Activated CD4-positive, alpha-beta T cell treated with anti-CD3 and anti-CD28 coated beads, Interleukin-2, amount 50 U/mL, for 1 hour (primary cell): ENCODE results near the gene SCN8A.

Source experiments
- DNase-seq: peaks from one replicate; pipeline ENCODE4 v3.0.0-alpha.2; 2020

Gene SCN8A

GRCh38 chr12:51722431-51722830 is 131.4 kb downstream of the SCN8A start:
- no peak for DNase-seq

- no peak for DNase-seq
Observed at GRCh38 chr12:51726161-51726560, 135.1 kb downstream of the SCN8A start.

GRCh38 chr12:51726931-51727330 is 135.9 kb downstream of the SCN8A start:
- DNase-seq: no peak

GRCh38 chr12:51729331-51729730 is 138.3 kb downstream of the SCN8A start:
- DNase-seq: no peak

GRCh38 chr12:51730745-51731144 is 139.7 kb downstream of the SCN8A start:
- no peak for DNase-seq

GRCh38 chr12:51740536-51740935 is 149.5 kb downstream of the SCN8A start:
- no peak for DNase-seq

GRCh38 chr12:51744235-51744634 is 153.2 kb downstream of the SCN8A start:
- DNase-seq: no peak

- DNase-seq: no peak
Observed at GRCh38 chr12:51744957-51745356, 153.9 kb downstream of the SCN8A start.

GRCh38 chr12:51746416-51746815 is 155.4 kb downstream of the SCN8A start:
- DNase-seq: no peak

- DNase-seq: no peak
Observed at GRCh38 chr12:51748235-51748634, 157.2 kb downstream of the SCN8A start.

GRCh38 chr12:51749206-51749985 is 158.4 kb downstream of the SCN8A start:
- DNase-seq: no peak

GRCh38 chr12:51749986-51750317 is 158.9 kb downstream of the SCN8A start:
- no peak for DNase-seq

- DNase-seq: no peak
Observed at GRCh38 chr12:51751661-51752060, 160.6 kb downstream of the SCN8A start.

GRCh38 chr12:51752234-51752889 is 161.3 kb downstream of the SCN8A start:
- no peak for DNase-seq

GRCh38 chr12:51753980-51754675 is 163.1 kb downstream of the SCN8A start:
- no peak for DNase-seq

- no peak for DNase-seq
Observed at GRCh38 chr12:51755251-51755650, 164.2 kb downstream of the SCN8A start.

- no peak for DNase-seq
Observed at GRCh38 chr12:51759175-51759574, 168.1 kb downstream of the SCN8A start.

GRCh38 chr12:51759695-51760094 is 168.7 kb downstream of the SCN8A start:
- DNase-seq: no peak

GRCh38 chr12:51760231-51760630 is 169.2 kb downstream of the SCN8A start:
- DNase-seq: no peak

GRCh38 chr12:51763743-51764142 is 172.7 kb downstream of the SCN8A start:
- no peak for DNase-seq

GRCh38 chr12:51766067-51766676 is 175.1 kb downstream of the SCN8A start:
- no peak for DNase-seq

- no peak for DNase-seq
Observed at GRCh38 chr12:51771008-51771407, 180.0 kb downstream of the SCN8A start.

GRCh38 chr12:51773145-51773869 is 182.3 kb downstream of the SCN8A start:
- DNase-seq: no peak
